ENCODE results near the gene SYT9. TPM values are rescaled to one million over a fixed set of nuclear protein-coding genes. Genes with fewer than 3 reads are reported as not detected.

The SYT9 gene
- total and polyA plus RNA-seq, 2 of the 4 experiments (the other 2 are of a cell fraction) = not detected

GRCh38 chr11:7495882-7496551 is 244.3 kb downstream of the SYT9 start:
- dilution Hi-C loops (cut with HindIII; ENCODE audit: low sequenced_read_pairs, unreplicated experiment) = no loop called here
- in situ Hi-C loops (cut with MboI; ENCODE audit: low sequenced_read_pairs) = no loop called here
- POLR2A ChIA-PET (ENCODE audit: unreplicated experiment) = no interaction called here

More at GRCh38 chr11:7495882-7496551, 244.3 kb downstream of the SYT9 start:
- Histone ChIP-seq H3K4me1 (ENCODE audit: control insufficient read depth, insufficient read depth, low read length) (no peaks in the 10 kb centered on the region), H4K20me1 (ENCODE audit: insufficient read depth, low read length) (no peaks in the 10 kb centered on the region), H3K79me1 (ENCODE audit: low read depth in 1 of 2, low read length in 2 of 2) (no peaks in the 10 kb centered on the region), H3K36me3 (ENCODE audit: control insufficient read depth, insufficient read depth, low read length) (no peaks in the 10 kb centered on the region), H2BK5ac (ENCODE audit: low read depth, low read length, poor library complexity, severe bottlenecking) (no peak overlapping the region), H2BK20ac (ENCODE audit: low read depth, low read length) (no peak overlapping the region), H3K23ac (ENCODE audit: low read depth, low read length) (no peak overlapping the region), H4K91ac (ENCODE audit: insufficient read depth, low read depth, low read length) (no peak overlapping the region), H3K4me3 (ENCODE audit: insufficient read depth, low read depth, low read length) (no peak overlapping the region), H3K4me2 (ENCODE audit: low read depth, low read length) (no peak overlapping the region), H3K56ac (ENCODE audit: extremely low read depth, insufficient read depth, low read length) (no peak overlapping the region), H3K14ac (replicated peaks; ENCODE audit: low read depth, low read length) (no peak overlapping the region), H2BK120ac (ENCODE audit: low read depth, low read length) (no peak overlapping the region), H3K27ac (ENCODE audit: insufficient read depth, low read length) (no peak overlapping the region), H4K8ac (ENCODE audit: low read depth in 2 of 2, low read length in 2 of 2) (no peak overlapping the region), H2BK15ac (ENCODE audit: low read depth, low read length) (no peak overlapping the region), H3K4ac (ENCODE audit: low read depth, low read length) (no peak overlapping the region), H3K9me1 (ENCODE audit: insufficient read depth, low read length) (no peaks in the 10 kb centered on the region), H4K5ac (ENCODE audit: low read depth, low read length) (no peak overlapping the region), H3K18ac (ENCODE audit: low read depth, low read length) (no peak overlapping the region), H2AK9ac (replicated peaks; ENCODE audit: low read depth, low read length, poor library complexity) (no peak overlapping the region), H3K27me3 (ENCODE audit: control insufficient read depth, insufficient read depth, low read length) (no peaks in the 10 kb centered on the region), H3K9me3 (ENCODE audit: control insufficient read depth, insufficient read depth, low read length) (no peaks in the 10 kb centered on the region), H3K9ac (ENCODE audit: low read depth, low read length) (no peak overlapping the region), H2AFZ (replicated peaks; ENCODE audit: low read length, poor library complexity) (no peak overlapping the region), H2AK5ac (ENCODE audit: low read depth, low read length) (no peak overlapping the region)
- no peak for DNase-seq
- no peak for TF ChIP-seq RCOR1 (IDR thresholded peaks at IDR 0.05; ENCODE audit: insufficient replicate concordance, low read length)
- no peak for TF ChIP-seq CEBPB (IDR thresholded peaks at IDR 0.05; ENCODE audit: low read depth, low read length)
- CTCF ChIA-PET = interaction anchor here (0.5 kb wide), 1 partner anchor 15 kb away, joined by 4 read pairs; no protein-coding TSS in a partner anchor
- no CpG with 5 or more reads among the region's 4 CpGs for WGBS, 2 experiments (ENCODE audit: extremely low coverage in 2 of 2, insufficient read length in 1 of 2)
- intact Hi-C loops (cut with micrococcal nuclease) = no loop called here
- no peak for ATAC-seq (ENCODE audit: low read depth)
- no TSS peak for BruUV-seq (replicated peaks)
